GM12878 (cell line): ENCODE results near the gene RPL26. TPM values are rescaled to one million over a fixed set of nuclear protein-coding genes. Genes with fewer than 3 reads are reported as not detected.

ENCODE experiments used
- ATAC-seq: fragments of 200-7000 bp; cut with Tn5 transposase; 3 replicates; pipeline ENCODE4 v1.9.1; 2020; ENCODE audit warnings: mild to moderate bottlenecking, moderate library complexity
- BruUV-seq: library from RNA; stranded (reverse); fragments of 400-500 nt; replicated peaks from 2 replicates; lab custom pipeline; 2021; lab: Mats Ljungman, UMichigan
- CTCF ChIA-PET: fragments of 300-600 bp; sonication (Branson Sonifier 250); formaldehyde crosslinking; extraction: SDS; loops from one replicate; lab custom pipeline; 2021; ENCODE audit warnings: inconsistent platforms; lab: Yijun Ruan, JAX
- POLR2A ChIA-PET: fragments of 350-600 bp; formaldehyde crosslinking; extraction: SDS; loops from one replicate; lab custom pipeline; 2021; ENCODE audit warnings: inconsistent platforms; lab: Charles Lee
- RAD21 ChIA-PET: fragments of 300-600 bp; sonication (Branson Sonifier 250); formaldehyde crosslinking; loops from one replicate; lab custom pipeline; 2023; ENCODE audit warnings: antibody characterized with exemption; ENCODE audit not compliant: unreplicated experiment; lab: Charles Lee
- SMC1A ChIA-PET: fragments of 300-600 bp; sonication (Branson Sonifier 250); formaldehyde crosslinking; loops from one replicate; lab custom pipeline; 2023; ENCODE audit not compliant: unreplicated experiment, uncharacterized antibody; lab: Charles Lee
- DNase-seq: peaks from one replicate; pipeline ENCODE4 v3.0.0-alpha.2; 2011; ENCODE audit warnings: low read depth, low spot score
- FAIRE-seq: peaks from 3 replicates; lab custom pipeline; 2011; peaks lifted over from hg19 to GRCh38; lab: Jason Lieb, UNC
- H2AFZ ChIP-seq: 2 replicates; pipeline ENCODE4 v1.6.0; 2011; ENCODE audit warnings: low read depth, low read length, control low read depth; ENCODE audit not compliant: control insufficient read depth
- H3K27ac ChIP-seq: 2 replicates; pipeline ENCODE4 v1.5.1; 2011; ENCODE audit warnings: control low read depth; ENCODE audit not compliant: control insufficient read depth, insufficient read depth
- H3K27me3 ChIP-seq, 2 experiments: replicated peaks in 1 of 2; 2 replicates each; pipeline versions ENCODE4 v1.6.0 to v1.6.1; 2011; ENCODE audit warnings: low read length in 1 of 2; ENCODE audit not compliant: control insufficient read depth in 2 of 2, insufficient read depth in 2 of 2
- H3K36me3 ChIP-seq, 2 experiments: 2 replicates each; pipeline ENCODE4 v1.5.1; 2011; ENCODE audit warnings: low read length in 1 of 2; ENCODE audit not compliant: control insufficient read depth in 2 of 2, insufficient read depth in 2 of 2
- H3K4me1 ChIP-seq: 2 replicates; pipeline ENCODE4 v1.6.1; 2011; ENCODE audit warnings: mild to moderate bottlenecking, low read length, moderate library complexity, mixed read lengths; ENCODE audit not compliant: control insufficient read depth, insufficient read depth
- H3K4me2 ChIP-seq: 2 replicates; pipeline ENCODE4 v1.6.0; 2011; ENCODE audit warnings: control low read depth; ENCODE audit not compliant: control insufficient read depth, insufficient read depth
- H3K4me3 ChIP-seq: fragments of 200-600 bp; sonication (generic); 2 replicates; pipeline ENCODE4 v1.5.1; 2016
- H3K79me2 ChIP-seq: 2 replicates; pipeline ENCODE4 v1.6.0; 2011; ENCODE audit warnings: low read length; ENCODE audit not compliant: control insufficient read depth, insufficient read depth
- H3K9ac ChIP-seq: 2 replicates; pipeline ENCODE4 v1.8.0; 2011; ENCODE audit warnings: low read length, control low read depth, mixed read lengths; ENCODE audit not compliant: control insufficient read depth, insufficient read depth
- H3K9me3 ChIP-seq: replicated peaks from 3 replicates; pipeline ENCODE4 v1.5.1; 2011; ENCODE audit warnings: mild to moderate bottlenecking, low read length; ENCODE audit not compliant: control insufficient read depth, insufficient read depth
- H4K20me1 ChIP-seq: 2 replicates; pipeline ENCODE4 v1.6.0; 2011; ENCODE audit not compliant: control insufficient read depth, insufficient read depth
- ASH2L ChIP-seq: fragments of 300-600, 200-600 bp; sonication (generic); IDR thresholded peaks from 2 replicates; pipeline ENCODE4 v1.6.1; 2017; ENCODE audit warnings: low read depth, mild to moderate bottlenecking, borderline replicate concordance
- BRCA1 ChIP-seq: IDR thresholded peaks from 2 replicates; pipeline ENCODE4 v1.6.1; 2011; ENCODE audit warnings: low read depth, low read length, improper control_type of control experiment
- E4F1 ChIP-seq: fragments of 450-650 bp; IDR thresholded peaks from 2 replicates; pipeline ENCODE4 v1.6.1; 2018; ENCODE audit warnings: borderline replicate concordance, mild to moderate bottlenecking; ENCODE audit not compliant: partially characterized antibody
- EP300 ChIP-seq, 2 experiments: fragments of 150-350 bp in 1 of 2; IDR thresholded peaks; 2 replicates each; pipeline ENCODE4 v1.6.1; 2011 to 2012; ENCODE audit warnings: low read depth in 2 of 2, low read length in 2 of 2, borderline replicate concordance in 1 of 2, improper control_type of control experiment in 1 of 2, inconsistent platforms in 1 of 2; ENCODE audit not compliant: control insufficient read depth in 1 of 2
- EZH2 ChIP-seq: IDR thresholded peaks from 2 replicates; pipeline ENCODE4 v1.6.1; 2012; ENCODE audit warnings: low read depth, mild to moderate bottlenecking, control low read depth, inconsistent platforms, low read length, borderline replicate concordance; ENCODE audit not compliant: control insufficient read depth
- IRF5 ChIP-seq: fragments of 450-650 bp; IDR thresholded peaks from 2 replicates; pipeline ENCODE4 v1.6.1; 2017; ENCODE audit warnings: borderline replicate concordance
- KLF5 ChIP-seq: fragments of 450-650 bp; IDR thresholded peaks from 2 replicates; pipeline ENCODE4 v1.6.1; 2014; ENCODE audit warnings: mild to moderate bottlenecking; ENCODE audit not compliant: partially characterized antibody
- MTA2 ChIP-seq: fragments of 450-650 bp; IDR thresholded peaks from 2 replicates; pipeline ENCODE4 v1.6.1; 2016; ENCODE audit warnings: low read depth, mild to moderate bottlenecking, moderate library complexity
- MXI1 ChIP-seq: fragments of 150-350 bp; IDR thresholded peaks from 2 replicates; pipeline ENCODE4 v1.6.1; 2011; ENCODE audit warnings: low read depth, mild to moderate bottlenecking, inconsistent platforms, low read length, improper control_type of control experiment
- POLR2AphosphoS2 ChIP-seq: IDR thresholded peaks from 2 replicates; pipeline ENCODE4 v1.6.1; 2011; ENCODE audit warnings: low read depth, mild to moderate bottlenecking, low read length, improper control_type of control experiment, moderate library complexity
- SIN3A ChIP-seq: IDR thresholded peaks from 2 replicates; pipeline ENCODE4 v1.6.1; 2012; ENCODE audit warnings: low read depth, low read length, improper control_type of control experiment
- ZNF207 ChIP-seq: fragments of 450-650 bp; IDR thresholded peaks from 2 replicates; pipeline ENCODE4 v1.6.1; 2014; ENCODE audit warnings: antibody characterized with exemption, mild to moderate bottlenecking, borderline replicate concordance
- ZNF384 ChIP-seq: IDR thresholded peaks from 2 replicates; pipeline ENCODE4 v1.6.1; 2012; ENCODE audit warnings: low read depth, mild to moderate bottlenecking, low read length, improper control_type of control experiment, borderline replicate concordance
- ZNF592 ChIP-seq: fragments of 450-650 bp; IDR thresholded peaks from 2 replicates; pipeline ENCODE4 v1.6.1; 2017; ENCODE audit warnings: mild to moderate bottlenecking, moderate library complexity
- WGBS: methylation state at CpG from one replicate; pipeline ENCODE4 v1.1.6; 2016; ENCODE audit warnings: low lambda C conversion rate; ENCODE audit not compliant: insufficient replicate concordance, insufficient coverage; ENCODE audit errors: missing lambda C conversion rate; 5-methylcytosine and 5-hydroxymethylcytosine counted together
- in situ Hi-C: fragments of 300-500 bp; cut with MboI; formaldehyde crosslinking; loops from 9 replicates; pipeline ENCODE4 v1.14.3; 2018; ENCODE audit warnings: mixed read lengths
- intact Hi-C: fragments of 100-400 bp; cut with micrococcal nuclease; formaldehyde crosslinking; loops from one replicate; pipeline ENCODE4 v1.14.2; 2022; ENCODE audit not compliant: unreplicated experiment
- polyA plus RNA-seq, 11 experiments: library from polyadenylated mRNA; depleted of rRNA in 4 of 11; unstranded in 6 of 11; stranded (reverse) in 5 of 11; fragments of >200 nt; fragmentation: Nextera tagmentation in 4 of 11; fragmentation: Illumina TruSeq in 1 of 11; extraction: Ambion mirVana in 4 of 11; extraction: Trizol in 1 of 11; gene quantifications; 1 replicate in 1 of 11; 2 replicates in 10 of 11; pipeline versions ENCODE4 v1.2.1 to v1.2.3, GENCODE V29; 2011 to 2016; ENCODE audit warnings: inconsistent platforms in 2 of 11, missing spikeins in 2 of 11, low read depth in 1 of 11
- total RNA-seq, 4 experiments: library from RNA; depleted of rRNA in 3 of 4; stranded (reverse); fragments of >200 nt in 3 of 4; fragmentation: Illumina TruSeq in 1 of 4; extraction: Trizol in 1 of 4; gene quantifications; 2 replicates each; pipeline versions ENCODE4 v1.2.1 to v1.2.3, GENCODE V29; 2013 to 2021

RPL26 gene
- total and polyA plus RNA-seq, 10 of the 15 experiments (the other 5 are each of a cell fraction or from before 2014, with no cell fraction given), result 1,451 to 9,244 (median 4,326) TPM

- in situ Hi-C loops, result no loop called here
- H3K4me1 ChIP-seq, result no peaks in the 10 kb centered on the region
- DNase-seq, result no peak
Observed at GRCh38 chr17:8332128-8332527, 50.9 kb downstream of the RPL26 start.

More at GRCh38 chr17:8332128-8332527, 50.9 kb downstream of the RPL26 start:
- TF ChIP-seq MTA2 (no peak), MXI1 (no peak), ZNF592 (no peak), E4F1 (no peak), SIN3A (no peak), ZNF384 (no peak), BRCA1 (no peak), EZH2 (no peak), POLR2AphosphoS2 (no peak), IRF5 (no peak), KLF5 (no peak), EP300 (IDR thresholded peaks at IDR 0.05; ENCODE audit: borderline replicate concordance in 1 of 2, control insufficient read depth in 1 of 2, low read depth in 2 of 2, low read length in 2 of 2) (no peak), ASH2L (no peak), ZNF207 (no peak)
- ChIA-PET RAD21 (no interaction called here), CTCF (no interaction called here), SMC1A (no interaction called here), POLR2A (no interaction called here)
- WGBS, result 39% methylated on average over 2 of the region's 2 CpGs
- no peak for ATAC-seq
- BruUV-seq, result no TSS peak
- H3K4me3 ChIP-seq, result no peak overlapping the region
- H3K9ac ChIP-seq, result no peak overlapping the region
- no peaks in the 10 kb centered on the region for H3K9me3 ChIP-seq
- peaks cover 0 to 3% of the 10 kb centered on the region in 2 experiments; a peak in 1 of 4 replicates for H3K27me3 ChIP-seq
- H3K79me2 ChIP-seq, result no peaks in the 10 kb centered on the region
- no peak for FAIRE-seq
- H3K36me3 ChIP-seq, result no peaks in the 10 kb centered on the region
- no peak overlapping the region for H3K4me2 ChIP-seq
- intact Hi-C loops, result no loop called here
- no peaks in the 10 kb centered on the region for H4K20me1 ChIP-seq
- H3K27ac ChIP-seq, result no peak overlapping the region
- H2AFZ ChIP-seq, result no peak overlapping the region
